ENCODE data around the gene EHMT1.
A peak's percentile ranks its signal among the peaks of the same experiment; 100 is the strongest.

The EHMT1 gene

GRCh38 chr9:137756045-137756744, 137.4 kb downstream of the EHMT1 start:
- H3K18ac ChIP-seq (ENCODE audit: low read depth in 1 of 2, low read length in 2 of 2): no peak overlapping the region
- no peak overlapping the region for H3K4me3 ChIP-seq (ENCODE audit: insufficient read depth in 1 of 2, low read depth in 1 of 2, low read length in 2 of 2)
- H3K27me3 ChIP-seq (ENCODE audit: control insufficient read depth in 1 of 2, insufficient read depth in 1 of 2, low read length in 2 of 2): no peaks in the 10 kb centered on the region
- no peak overlapping the region for H2BK12ac ChIP-seq (ENCODE audit: low read length in 2 of 2)
- peaks cover 8% of the 10 kb centered on the region for H3K9me3 ChIP-seq (ENCODE audit: control insufficient read depth, low read length)
- H4K8ac ChIP-seq (ENCODE audit: low read length): no peak overlapping the region
- H3K4me2 ChIP-seq (ENCODE audit: low read length, poor library complexity, severe bottlenecking): no peak overlapping the region
- H3K27ac ChIP-seq (ENCODE audit: low read length, poor library complexity, severe bottlenecking): no peak overlapping the region
- no peak overlapping the region for H2BK15ac ChIP-seq (ENCODE audit: low read depth, poor library complexity, severe bottlenecking)
- no peak overlapping the region for H4K91ac ChIP-seq (ENCODE audit: low read length)
- H2BK5ac ChIP-seq (ENCODE audit: low read depth, low read length, poor library complexity, severe bottlenecking): no peak overlapping the region
- no peak overlapping the region for H3K4ac ChIP-seq (ENCODE audit: low read depth in 1 of 2, low read length in 2 of 2)
- peaks cover 70 to 74% of the 10 kb centered on the region in 2 experiments for H3K36me3 ChIP-seq (ENCODE audit: control insufficient read depth in 1 of 2, insufficient read depth in 2 of 2, low read depth in 1 of 2, low read length in 2 of 2)
- no peak for DNase-seq
- H3K79me1 ChIP-seq (replicated peaks; ENCODE audit: low read length, poor library complexity, severe bottlenecking): peaks cover 53% of the 10 kb centered on the region
- no peak overlapping the region for H3K23ac ChIP-seq (ENCODE audit: low read length in 2 of 2)
- no peak overlapping the region for H3K9ac ChIP-seq (ENCODE audit: low read length)
- no peak overlapping the region for H2AFZ ChIP-seq (ENCODE audit: low read depth, low read length)
- H2AK5ac ChIP-seq (ENCODE audit: low read length, severe bottlenecking): no peak overlapping the region
- H3K4me1 ChIP-seq (ENCODE audit: control insufficient read depth, insufficient read depth, low read depth, low read length): peaks cover 18% of the 10 kb centered on the region
- 96% methylated on average over 12 of the region's 13 CpGs for WGBS
- no peak overlapping the region for H2BK120ac ChIP-seq (ENCODE audit: low read depth, low read length)
- no peak overlapping the region for H3K14ac ChIP-seq (ENCODE audit: low read length in 2 of 2)

DNA sequence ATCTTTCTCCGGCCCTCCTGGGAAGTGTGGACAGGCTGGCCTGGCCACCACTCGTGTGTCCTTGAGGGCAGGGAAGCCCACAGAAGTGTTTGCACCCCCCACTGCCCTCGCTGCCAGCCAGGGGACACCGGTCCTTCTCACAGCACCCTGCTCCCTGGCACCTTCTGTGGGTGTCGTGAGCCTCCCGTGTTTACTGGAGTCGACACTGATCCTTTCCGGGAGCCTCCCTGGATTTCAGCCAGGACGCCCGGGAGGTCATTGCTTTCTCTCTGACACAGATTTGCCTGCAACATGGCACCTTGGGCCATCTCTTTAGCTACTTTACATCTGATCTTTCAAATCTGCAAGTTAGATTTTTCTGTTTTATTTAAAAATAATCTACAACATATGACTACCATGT, 138.3 kb downstream of the EHMT1 start:
- peak overlapping the region; percentile 42 for H4K8ac ChIP-seq (ENCODE audit: low read length)
- H3K23ac ChIP-seq (ENCODE audit: low read length in 2 of 2): peak overlapping the region in 1 of 2 experiments; percentile 14
- H3K36me3 ChIP-seq (ENCODE audit: control insufficient read depth in 1 of 2, insufficient read depth in 2 of 2, low read depth in 1 of 2, low read length in 2 of 2): peaks cover 67 to 70% of the 10 kb centered on the region in 2 experiments
- H2BK15ac ChIP-seq (ENCODE audit: low read depth, poor library complexity, severe bottlenecking): no peak overlapping the region
- no peaks in the 10 kb centered on the region for H3K27me3 ChIP-seq (ENCODE audit: control insufficient read depth in 1 of 2, insufficient read depth in 1 of 2, low read length in 2 of 2)
- peak overlapping the region in 1 of 2 experiments; percentile 67 for H3K18ac ChIP-seq (ENCODE audit: low read depth in 1 of 2, low read length in 2 of 2)
- H3K4me1 ChIP-seq (ENCODE audit: control insufficient read depth, insufficient read depth, low read depth, low read length): peaks cover 16% of the 10 kb centered on the region
- H2BK5ac ChIP-seq (ENCODE audit: low read depth, low read length, poor library complexity, severe bottlenecking): no peak overlapping the region
- no peak overlapping the region for H3K4me2 ChIP-seq (ENCODE audit: low read length, poor library complexity, severe bottlenecking)
- H2BK12ac ChIP-seq (ENCODE audit: low read length in 2 of 2): peak overlapping the region in 1 of 2 experiments; percentile 96
- peak overlapping the region in 1 of 2 experiments; percentile 26 for H3K14ac ChIP-seq (ENCODE audit: low read length in 2 of 2)
- H3K4me3 ChIP-seq (ENCODE audit: insufficient read depth in 1 of 2, low read depth in 1 of 2, low read length in 2 of 2): no peak overlapping the region
- no peak overlapping the region for H3K27ac ChIP-seq (ENCODE audit: low read length, poor library complexity, severe bottlenecking)
- no peak overlapping the region for H2AFZ ChIP-seq (ENCODE audit: low read depth, low read length)
- peaks cover 8% of the 10 kb centered on the region for H3K9me3 ChIP-seq (ENCODE audit: control insufficient read depth, low read length)
- H2BK120ac ChIP-seq (ENCODE audit: low read depth, low read length): no peak overlapping the region
- H3K79me1 ChIP-seq (replicated peaks; ENCODE audit: low read length, poor library complexity, severe bottlenecking): peaks cover 48% of the 10 kb centered on the region
- no peak for DNase-seq
- no peak overlapping the region for H4K91ac ChIP-seq (ENCODE audit: low read length)
- H3K9ac ChIP-seq (ENCODE audit: low read length): no peak overlapping the region
- no peak overlapping the region for H2AK5ac ChIP-seq (ENCODE audit: low read length, severe bottlenecking)
- 91% methylated on average over 10 of the region's 10 CpGs for WGBS
- H3K4ac ChIP-seq (ENCODE audit: low read depth in 1 of 2, low read length in 2 of 2): no peak overlapping the region

DNA sequence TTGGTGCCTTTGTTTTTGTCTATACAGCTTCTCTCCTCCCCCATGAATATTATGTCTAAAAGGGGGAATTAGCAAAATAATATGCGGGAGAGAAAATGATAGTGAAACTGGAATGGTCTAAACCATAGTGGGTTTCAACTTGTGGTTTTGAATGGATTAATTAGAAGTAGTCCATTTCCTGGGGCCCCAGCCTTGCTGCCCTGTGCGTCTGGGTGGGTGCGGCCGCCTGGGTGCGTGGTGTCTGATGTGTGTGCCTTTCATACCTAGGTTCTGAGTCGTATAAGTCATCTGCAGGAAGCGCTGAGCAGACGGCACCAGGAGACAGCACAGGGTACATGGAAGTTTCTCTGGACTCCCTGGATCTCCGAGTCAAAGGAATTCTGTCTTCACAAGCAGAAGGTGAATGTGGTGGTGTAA, 138.8 kb downstream of the EHMT1 start:
- peaks cover 67 to 69% of the 10 kb centered on the region in 2 experiments for H3K36me3 ChIP-seq (ENCODE audit: control insufficient read depth in 1 of 2, insufficient read depth in 2 of 2, low read depth in 1 of 2, low read length in 2 of 2)
- no peak overlapping the region for H3K4me3 ChIP-seq (ENCODE audit: insufficient read depth in 1 of 2, low read depth in 1 of 2, low read length in 2 of 2)
- H4K91ac ChIP-seq (ENCODE audit: low read length): peak overlapping the region; percentile 78
- no peak overlapping the region for H2AFZ ChIP-seq (ENCODE audit: low read depth, low read length)
- peak overlapping the region; percentile 5 for H3K27ac ChIP-seq (ENCODE audit: low read length, poor library complexity, severe bottlenecking)
- H2AK5ac ChIP-seq (ENCODE audit: low read length, severe bottlenecking): no peak overlapping the region
- H3K9ac ChIP-seq (ENCODE audit: low read length): no peak overlapping the region
- H3K9me3 ChIP-seq (ENCODE audit: control insufficient read depth, low read length): peaks cover 8% of the 10 kb centered on the region
- H3K14ac ChIP-seq (ENCODE audit: low read length in 2 of 2): no peak overlapping the region
- H4K8ac ChIP-seq (ENCODE audit: low read length): peak overlapping the region; percentile 81
- peak; percentile 77 for DNase-seq
- H2BK15ac ChIP-seq (ENCODE audit: low read depth, poor library complexity, severe bottlenecking): no peak overlapping the region
- H3K79me1 ChIP-seq (replicated peaks; ENCODE audit: low read length, poor library complexity, severe bottlenecking): peaks cover 48% of the 10 kb centered on the region
- peak overlapping the region in 1 of 2 experiments; percentile 52 for H3K18ac ChIP-seq (ENCODE audit: low read depth in 1 of 2, low read length in 2 of 2)
- H3K23ac ChIP-seq (ENCODE audit: low read length in 2 of 2): no peak overlapping the region
- H2BK120ac ChIP-seq (ENCODE audit: low read depth, low read length): peak overlapping the region; percentile 43
- no peak overlapping the region for H2BK5ac ChIP-seq (ENCODE audit: low read depth, low read length, poor library complexity, severe bottlenecking)
- H3K4me2 ChIP-seq (ENCODE audit: low read length, poor library complexity, severe bottlenecking): no peak overlapping the region
- H3K4me1 ChIP-seq (ENCODE audit: control insufficient read depth, insufficient read depth, low read depth, low read length): peaks cover 16% of the 10 kb centered on the region
- WGBS: 10% methylated on average over 9 of the region's 9 CpGs
- no peak overlapping the region for H2BK12ac ChIP-seq (ENCODE audit: low read length in 2 of 2)
- peak overlapping the region in 1 of 2 experiments; percentile 67 for H3K4ac ChIP-seq (ENCODE audit: low read depth in 1 of 2, low read length in 2 of 2)
- H3K27me3 ChIP-seq (ENCODE audit: control insufficient read depth in 1 of 2, insufficient read depth in 1 of 2, low read length in 2 of 2): no peaks in the 10 kb centered on the region

- Histone ChIP-seq H4K8ac (ENCODE audit: low read length) (peak overlapping the region; percentile 81), H2BK15ac (ENCODE audit: low read depth, poor library complexity, severe bottlenecking) (no peak overlapping the region), H2BK12ac (ENCODE audit: low read length in 2 of 2) (peak overlapping the region in 1 of 2 experiments; percentile 49), H3K27me3 (ENCODE audit: control insufficient read depth in 1 of 2, insufficient read depth in 1 of 2, low read length in 2 of 2) (no peaks in the 10 kb centered on the region), H3K27ac (ENCODE audit: low read length, poor library complexity, severe bottlenecking) (peak overlapping the region; percentile 5), H3K9me3 (ENCODE audit: control insufficient read depth, low read length) (peaks cover 8% of the 10 kb centered on the region), H3K23ac (ENCODE audit: low read length in 2 of 2) (no peak overlapping the region), H3K4me1 (ENCODE audit: control insufficient read depth, insufficient read depth, low read depth, low read length) (peaks cover 16% of the 10 kb centered on the region), H4K91ac (ENCODE audit: low read length) (peak overlapping the region; percentile 78), H3K79me1 (replicated peaks; ENCODE audit: low read length, poor library complexity, severe bottlenecking) (peaks cover 46% of the 10 kb centered on the region), H3K9ac (ENCODE audit: low read length) (no peak overlapping the region), H2BK5ac (ENCODE audit: low read depth, low read length, poor library complexity, severe bottlenecking) (no peak overlapping the region), H2AK5ac (ENCODE audit: low read length, severe bottlenecking) (peak overlapping the region; percentile 27), H3K4me2 (ENCODE audit: low read length, poor library complexity, severe bottlenecking) (no peak overlapping the region), H3K36me3 (ENCODE audit: control insufficient read depth in 1 of 2, insufficient read depth in 2 of 2, low read depth in 1 of 2, low read length in 2 of 2) (peaks cover 67 to 69% of the 10 kb centered on the region in 2 experiments), H3K4ac (ENCODE audit: low read depth in 1 of 2, low read length in 2 of 2) (no peak overlapping the region), H2BK120ac (ENCODE audit: low read depth, low read length) (peak overlapping the region; percentile 43), H3K14ac (ENCODE audit: low read length in 2 of 2) (no peak overlapping the region), H3K4me3 (ENCODE audit: insufficient read depth in 1 of 2, low read depth in 1 of 2, low read length in 2 of 2) (no peak overlapping the region), H3K18ac (ENCODE audit: low read depth in 1 of 2, low read length in 2 of 2) (peak overlapping the region in 1 of 2 experiments; percentile 52), H2AFZ (ENCODE audit: low read depth, low read length) (no peak overlapping the region)
- DNase-seq: no peak
- WGBS: 97% methylated on average over 15 of the region's 16 CpGs
These were observed 139.3 kb downstream of the EHMT1 start for GRCh38 chr9:137758067-137758466.
